Hepatocyte (in vitro differentiated cells): ENCODE results near the gene CALD1.

Experiments
- EZH2 ChIP-seq: fragments of 200-600 bp; sonication (generic); IDR thresholded peaks from 2 replicates; pipeline ENCODE4 v1.6.1; 2016; ENCODE audit warnings: antibody characterized with exemption, mild to moderate bottlenecking, borderline replicate concordance
- EZH2phosphoT487 ChIP-seq: fragments of 200-600 bp; sonication (generic); IDR thresholded peaks from one replicate; pipeline ENCODE4 v1.6.1; 2018; ENCODE audit warnings: antibody characterized with exemption, mild to moderate bottlenecking, low read depth, moderate library complexity; ENCODE audit not compliant: unreplicated experiment, severe bottlenecking
- TF ChIP-seq, protein P1 (sequence below): fragments of 200-600 bp; sonication (generic); IDR thresholded peaks from 2 replicates; pipeline ENCODE4 v1.5.1; 2016; ENCODE audit warnings: antibody characterized with exemption, mild to moderate bottlenecking; ENCODE audit not compliant: poor library complexity

GRCh38 chr7:134954197-134955082, 175.0 kb downstream of the CALD1 start:
- TF ChIP-seq, protein P1, sequence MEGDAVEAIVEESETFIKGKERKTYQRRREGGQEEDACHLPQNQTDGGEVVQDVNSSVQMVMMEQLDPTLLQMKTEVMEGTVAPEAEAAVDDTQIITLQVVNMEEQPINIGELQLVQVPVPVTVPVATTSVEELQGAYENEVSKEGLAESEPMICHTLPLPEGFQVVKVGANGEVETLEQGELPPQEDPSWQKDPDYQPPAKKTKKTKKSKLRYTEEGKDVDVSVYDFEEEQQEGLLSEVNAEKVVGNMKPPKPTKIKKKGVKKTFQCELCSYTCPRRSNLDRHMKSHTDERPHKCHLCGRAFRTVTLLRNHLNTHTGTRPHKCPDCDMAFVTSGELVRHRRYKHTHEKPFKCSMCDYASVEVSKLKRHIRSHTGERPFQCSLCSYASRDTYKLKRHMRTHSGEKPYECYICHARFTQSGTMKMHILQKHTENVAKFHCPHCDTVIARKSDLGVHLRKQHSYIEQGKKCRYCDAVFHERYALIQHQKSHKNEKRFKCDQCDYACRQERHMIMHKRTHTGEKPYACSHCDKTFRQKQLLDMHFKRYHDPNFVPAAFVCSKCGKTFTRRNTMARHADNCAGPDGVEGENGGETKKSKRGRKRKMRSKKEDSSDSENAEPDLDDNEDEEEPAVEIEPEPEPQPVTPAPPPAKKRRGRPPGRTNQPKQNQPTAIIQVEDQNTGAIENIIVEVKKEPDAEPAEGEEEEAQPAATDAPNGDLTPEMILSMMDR = peak; percentile 64
- TF ChIP-seq EZH2 (no peak), EZH2phosphoT487 (no peak)
